MM.1S (cell line): ENCODE measurements around the gene ZNF177.

Experiments
- DNase-seq: peaks from one replicate; pipeline ENCODE4 v3.0.0-alpha.2; 2015
- H2AFZ ChIP-seq: fragments of 300-600 bp; sonication (generic); 2 replicates; pipeline ENCODE4 v1.6.0; 2016; ENCODE audit warnings: antibody characterized with exemption, low read length
- H3F3A ChIP-seq: fragments of 300-600 bp; sonication (generic); 2 replicates; pipeline ENCODE4 v1.6.1; 2016; ENCODE audit warnings: mild to moderate bottlenecking, antibody characterized with exemption, low read length, moderate library complexity, mixed read lengths; ENCODE audit not compliant: insufficient read depth
- H3K27ac ChIP-seq: fragments of 300-600 bp; sonication (generic); 2 replicates; pipeline ENCODE4 v1.5.1; 2016; ENCODE audit warnings: mild to moderate bottlenecking, low read length
- H3K27me3 ChIP-seq: fragments of 300-600 bp; sonication (generic); replicated peaks from 2 replicates; pipeline ENCODE4 v1.6.0; 2016; ENCODE audit warnings: low read length; ENCODE audit not compliant: insufficient read depth
- H3K36me3 ChIP-seq: fragments of 300-600 bp; sonication (generic); replicated peaks from 2 replicates; pipeline ENCODE4 v1.6.1; 2016; ENCODE audit warnings: mild to moderate bottlenecking, low read length, mixed read lengths; ENCODE audit not compliant: insufficient read depth
- H3K4me1 ChIP-seq: fragments of 300-600 bp; sonication (generic); 2 replicates; pipeline ENCODE4 v1.6.1; 2016; ENCODE audit warnings: low read length, mixed read lengths
- H3K4me2 ChIP-seq: fragments of 300-600 bp; sonication (generic); 2 replicates; pipeline ENCODE4 v1.6.0; 2016; ENCODE audit warnings: low read depth, low read length
- H3K4me3 ChIP-seq: fragments of 300-600 bp; sonication (generic); 2 replicates; pipeline ENCODE4 v1.5.1; 2016; ENCODE audit warnings: low read length, mixed read lengths
- H3K79me2 ChIP-seq: fragments of 300-600 bp; sonication (generic); 2 replicates; pipeline ENCODE4 v1.6.1; 2016; ENCODE audit warnings: mixed run types, low read length, mixed read lengths
- H3K9ac ChIP-seq: fragments of 300-600 bp; sonication (generic); 2 replicates; pipeline ENCODE4 v1.6.1; 2016; ENCODE audit warnings: low read length, mixed read lengths
- H3K9me2 ChIP-seq: fragments of 300-600 bp; sonication (generic); replicated peaks from 2 replicates; pipeline ENCODE4 v1.6.1; 2016; ENCODE audit warnings: mild to moderate bottlenecking, low read length, mixed read lengths; ENCODE audit not compliant: insufficient read depth
- H3K9me3 ChIP-seq: fragments of 300-600 bp; sonication (generic); replicated peaks from 2 replicates; pipeline ENCODE4 v1.6.1; 2016; ENCODE audit warnings: mild to moderate bottlenecking, low read length, mixed read lengths; ENCODE audit not compliant: insufficient read depth
- H4K20me1 ChIP-seq: fragments of 300-600 bp; sonication (generic); 2 replicates; pipeline ENCODE4 v1.6.1; 2016; ENCODE audit warnings: mild to moderate bottlenecking, low read length, moderate library complexity, mixed read lengths; ENCODE audit not compliant: insufficient read depth
- CTCF ChIP-seq: fragments of 300-600 bp; sonication (generic); IDR thresholded peaks from 2 replicates; pipeline ENCODE4 v1.5.1; 2016; ENCODE audit warnings: antibody characterized with exemption, low read length, mixed read lengths
- EZH2 ChIP-seq: fragments of 300-600 bp; sonication (generic); optimal IDR thresholded peaks from 2 replicates; pipeline ENCODE3; 2017; ENCODE audit warnings: low read depth, mild to moderate bottlenecking, antibody characterized with exemption, low read length, mixed read lengths
- EZH2phosphoT487 ChIP-seq: fragments of 300-600 bp; sonication (generic); IDR thresholded peaks from 2 replicates; pipeline ENCODE4 v1.6.1; 2018; ENCODE audit warnings: antibody characterized with exemption, low read length

Gene ZNF177

GRCh38 chr19:9323557-9323918, 39.3 kb upstream of the ZNF177 start:
- Histone ChIP-seq H3K27ac (peak overlapping the region; percentile 78), H3K27me3 (no peaks in the 10 kb centered on the region), H2AFZ (peak overlapping the region; percentile 98), H3K36me3 (0 out of 2 replicates have a peak, but pooled peaks cover under 1% of the 10 kb centered on the region), H3K4me2 (peak overlapping the region; percentile 90), H3K9ac (peak overlapping the region; percentile 51; the same call in 1 of the 2 replicates), H3K9me2 (no peaks in the 10 kb centered on the region), H3K4me1 (peaks cover 5% of the 10 kb centered on the region; the same call in 1 of the 2 replicates), H3K9me3 (no peaks in the 10 kb centered on the region), H3K4me3 (peak overlapping the region; percentile 82), H3K79me2 (0 out of 2 replicates have a peak, but pooled peaks cover 5% of the 10 kb centered on the region), H4K20me1 (no peaks in the 10 kb centered on the region), H3F3A (peaks cover 11% of the 10 kb centered on the region)
- TF ChIP-seq EZH2 (no peak), EZH2phosphoT487 (no peak), CTCF (no peak)
- peak; percentile 86 for DNase-seq

- H2AFZ ChIP-seq, result peak within 1 kb of the TSS; percentile 98
- peak; percentile 96 for DNase-seq
- H3K4me1 ChIP-seq, result peaks cover 5% of the 10 kb centered on the region; the same call in 1 of the 2 replicates
- peak within 1 kb of the TSS; percentile 82 for H3K4me3 ChIP-seq
- H3K9ac ChIP-seq, result peak within 1 kb of the TSS; percentile 51; the same call in 1 of the 2 replicates
- H3K36me3 ChIP-seq, result 0 out of 2 replicates have a peak, but pooled peaks cover 3% of the 10 kb centered on the region
- H3F3A ChIP-seq, result peaks cover 11% of the 10 kb centered on the region
- H3K27me3 ChIP-seq, result no peaks in the 10 kb centered on the region
- H3K27ac ChIP-seq, result peak within 1 kb of the TSS; percentile 78
- 0 out of 2 replicates have a peak, but pooled peaks cover 5% of the 10 kb centered on the region for H3K79me2 ChIP-seq
- no peaks in the 10 kb centered on the region for H3K9me3 ChIP-seq
- no peaks in the 10 kb centered on the region for H4K20me1 ChIP-seq
- H3K4me2 ChIP-seq, result peak within 1 kb of the TSS; percentile 90
- TF ChIP-seq EZH2phosphoT487 (no peak), EZH2 (no peak), CTCF (peak; percentile 23; the same call in 1 of the 2 replicates)
- H3K9me2 ChIP-seq, result no peaks in the 10 kb centered on the region
These were observed 38.8 kb upstream of the ZNF177 start, which contains the start of gene ZNF559 for GRCh38 chr19:9323919-9324583. Gene ZNF559, plus strand, starts transcription at chr19:9324179. Its CDS starts 14,371 bp downstream, at chr19:9338550.

- peak overlapping the region; percentile 98 for H2AFZ ChIP-seq
- H3K36me3 ChIP-seq, result 0 out of 2 replicates have a peak, but pooled peaks cover 3% of the 10 kb centered on the region
- H3K79me2 ChIP-seq, result 0 out of 2 replicates have a peak, but pooled peaks cover 5% of the 10 kb centered on the region
- no peak for TF ChIP-seq CTCF
- no peak for TF ChIP-seq EZH2phosphoT487
- no peak for TF ChIP-seq EZH2
- H3K9me3 ChIP-seq, result no peaks in the 10 kb centered on the region
- no peaks in the 10 kb centered on the region for H3K9me2 ChIP-seq
- H3K9ac ChIP-seq, result peak overlapping the region; percentile 51; the same call in 1 of the 2 replicates
- peaks cover 11% of the 10 kb centered on the region for H3F3A ChIP-seq
- peak overlapping the region; percentile 90; the same call in 1 of the 2 replicates for H3K4me2 ChIP-seq
- H3K27me3 ChIP-seq, result no peaks in the 10 kb centered on the region
- no peak for DNase-seq
- peak overlapping the region; percentile 82 for H3K4me3 ChIP-seq
- peak overlapping the region; percentile 78; the same call in 1 of the 2 replicates for H3K27ac ChIP-seq
- peaks cover 5% of the 10 kb centered on the region; the same call in 1 of the 2 replicates for H3K4me1 ChIP-seq
- no peaks in the 10 kb centered on the region for H4K20me1 ChIP-seq
These were observed 38.2 kb upstream of the ZNF177 start for GRCh38 chr19:9324584-9324962.
